Central memory CD8-positive, alpha-beta T cell (primary cell): ENCODE measurements around the gene FHOD3.
"Not testable (repeated sequence)": the region's sequence is repeated elsewhere in the genome, so short reads cannot be mapped to it uniquely, and the experiment has no call there.

Experiments used
- ATAC-seq: fragments of 150-1000 bp; cut with Tn5 transposase; replicated peaks from 2 replicates; pipeline ENCODE4 v1.10.0; 2022; ENCODE audit warnings: mild to moderate bottlenecking, moderate FRiP score, moderate number of reproducible peaks; ENCODE audit not compliant: poor library complexity, severe bottlenecking; ENCODE audit errors: extremely low read depth
- DNase-seq, 2 donors: peaks; one replicate each; pipeline ENCODE4 v3.0.0; 2021; ENCODE audit warnings: low spot score in 2 of 2
- H3K27ac Mint-ChIP-seq: one replicate; pipeline ENCODE4 v1.8.0; 2022; ENCODE audit warnings: low read depth, mild to moderate bottlenecking, moderate library complexity, mixed read lengths
- H3K27me3 Mint-ChIP-seq: one replicate; pipeline ENCODE4 v1.8.0; 2022; ENCODE audit warnings: mixed read lengths
- H3K36me3 Mint-ChIP-seq: one replicate; pipeline ENCODE4 v1.8.0; 2022; ENCODE audit warnings: mild to moderate bottlenecking, moderate library complexity, mixed read lengths; ENCODE audit not compliant: insufficient read depth
- H3K4me1 Mint-ChIP-seq: one replicate; pipeline ENCODE4 v1.8.0; 2022; ENCODE audit warnings: mixed read lengths
- H3K4me3 Mint-ChIP-seq: one replicate; pipeline ENCODE4 v1.8.0; 2022; ENCODE audit warnings: mild to moderate bottlenecking, moderate library complexity, mixed read lengths
- H3K9me3 Mint-ChIP-seq: one replicate; pipeline ENCODE4 v1.8.0; 2022; ENCODE audit warnings: mixed read lengths

The FHOD3 gene

DNA sequence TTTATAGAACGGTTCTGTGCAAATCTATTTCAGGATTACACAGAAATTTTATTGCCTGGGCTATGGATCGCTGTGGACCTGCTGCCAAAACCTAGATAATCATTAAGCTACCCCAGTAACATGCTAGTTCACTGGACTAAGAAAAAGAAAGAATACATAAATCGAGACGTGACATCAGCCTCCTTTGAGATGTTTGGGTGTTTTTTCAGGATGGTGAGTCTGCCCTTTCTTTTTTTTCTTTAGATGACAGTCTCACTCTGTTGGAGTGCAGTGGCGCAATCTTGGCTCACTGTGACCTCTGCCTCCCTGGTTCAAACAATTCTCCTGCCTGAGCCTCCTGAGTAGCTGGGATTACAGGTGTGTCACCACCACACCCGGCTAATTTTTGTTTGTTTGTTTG, 52.0 kb downstream of the FHOD3 start:
- H3K36me3 Mint-ChIP-seq, result peaks cover 2% of the 10 kb centered on the region
- H3K27ac Mint-ChIP-seq, result no peak overlapping the region
- no peak overlapping the region for H3K4me3 Mint-ChIP-seq
- DNase-seq (no peak), ATAC-seq (no peak)
- H3K4me1 Mint-ChIP-seq, result no peaks in the 10 kb centered on the region
- no peaks in the 10 kb centered on the region for H3K9me3 Mint-ChIP-seq
- H3K27me3 Mint-ChIP-seq, result peaks cover 53% of the 10 kb centered on the region

DNA sequence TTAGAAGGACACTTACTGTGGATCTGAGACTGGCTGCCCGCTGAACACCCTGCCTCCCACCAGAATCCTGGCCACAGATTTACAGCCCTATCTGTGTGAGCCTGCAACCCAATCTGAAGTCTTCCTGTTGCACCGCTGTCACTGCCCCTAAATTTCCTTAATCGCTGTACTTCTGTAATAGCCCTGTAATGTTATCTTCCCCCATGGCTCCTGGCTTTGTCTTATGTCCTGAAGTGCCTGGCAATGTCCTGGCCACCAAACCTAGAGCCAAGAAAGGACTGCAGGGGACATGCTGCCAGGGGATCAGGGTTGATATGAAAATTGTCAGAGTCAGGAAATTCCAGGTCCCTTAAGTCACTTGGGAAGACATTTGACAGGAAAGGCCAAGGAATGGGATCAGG, 52.7 kb downstream of the FHOD3 start:
- H3K27me3 Mint-ChIP-seq, result peaks cover 53% of the 10 kb centered on the region
- no peak overlapping the region for H3K4me3 Mint-ChIP-seq
- no peak for DNase-seq
- H3K36me3 Mint-ChIP-seq, result peaks cover 2% of the 10 kb centered on the region
- ATAC-seq, result no peak
- no peak overlapping the region for H3K27ac Mint-ChIP-seq
- H3K9me3 Mint-ChIP-seq, result no peaks in the 10 kb centered on the region
- no peaks in the 10 kb centered on the region for H3K4me1 Mint-ChIP-seq

DNA sequence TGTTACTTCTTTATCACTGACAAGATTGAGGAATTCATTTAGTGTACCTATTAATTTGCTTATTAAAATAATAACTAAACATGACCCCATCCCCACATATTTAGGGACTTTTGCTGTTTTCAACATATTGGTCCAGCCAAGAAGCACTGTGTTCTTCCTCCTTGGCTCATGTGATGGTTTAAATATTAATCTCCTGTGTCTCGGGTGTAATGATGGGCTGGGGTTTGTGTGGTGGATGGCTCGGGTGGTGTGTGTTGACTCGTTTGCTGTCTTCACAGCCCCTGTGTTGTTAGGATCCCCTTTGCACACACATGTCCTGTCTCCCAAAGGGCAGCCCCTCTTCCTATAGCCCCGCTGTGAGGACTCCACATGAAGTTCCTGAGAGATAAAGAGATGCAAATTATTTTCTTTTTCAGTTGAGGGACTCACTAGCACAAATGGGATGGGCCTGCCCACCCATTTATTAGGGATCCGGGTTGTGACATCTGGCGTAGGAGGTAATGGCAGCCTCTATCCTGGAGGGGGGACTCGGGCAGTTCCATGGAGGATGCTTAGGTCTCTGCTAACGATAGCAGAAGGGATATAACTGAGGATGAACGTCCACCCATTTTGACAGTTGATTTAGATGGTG, 53.4 kb downstream of the FHOD3 start:
- H3K27me3 Mint-ChIP-seq, result peaks cover 53% of the 10 kb centered on the region
- no peaks in the 10 kb centered on the region for H3K4me1 Mint-ChIP-seq
- no peak overlapping the region for H3K4me3 Mint-ChIP-seq
- ATAC-seq (no peak), DNase-seq (no peak)
- H3K27ac Mint-ChIP-seq, result no peak overlapping the region
- peaks cover 2% of the 10 kb centered on the region for H3K36me3 Mint-ChIP-seq
- H3K9me3 Mint-ChIP-seq, result no peaks in the 10 kb centered on the region

DNA sequence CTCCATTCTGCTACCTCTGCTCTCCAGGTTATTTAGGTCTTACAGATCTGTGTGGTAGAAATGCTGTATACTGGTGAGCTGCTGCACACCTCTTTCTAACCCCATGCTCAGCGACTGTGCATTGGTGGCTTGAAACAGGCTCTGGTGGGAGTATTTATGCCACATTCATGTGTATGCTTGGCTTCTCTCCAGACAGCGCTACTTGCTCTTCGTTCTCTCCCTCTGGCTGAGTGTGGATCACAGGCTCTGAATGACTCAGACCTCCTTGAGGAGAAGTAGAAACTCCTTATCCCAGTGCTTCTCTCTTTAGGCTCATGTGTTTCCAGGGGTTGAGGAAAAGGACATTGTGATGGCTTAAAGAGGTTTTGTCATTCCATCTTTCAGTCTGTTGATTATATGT, 54.9 kb downstream of the FHOD3 start:
- Mint-ChIP-seq H3K4me1 (no peaks in the 10 kb centered on the region), H3K27ac (no peak overlapping the region), H3K9me3 (no peaks in the 10 kb centered on the region), H3K36me3 (peaks cover 2% of the 10 kb centered on the region), H3K4me3 (no peak overlapping the region), H3K27me3 (peaks cover 51% of the 10 kb centered on the region)
- DNase-seq, result no peak
- ATAC-seq, result no peak

DNA sequence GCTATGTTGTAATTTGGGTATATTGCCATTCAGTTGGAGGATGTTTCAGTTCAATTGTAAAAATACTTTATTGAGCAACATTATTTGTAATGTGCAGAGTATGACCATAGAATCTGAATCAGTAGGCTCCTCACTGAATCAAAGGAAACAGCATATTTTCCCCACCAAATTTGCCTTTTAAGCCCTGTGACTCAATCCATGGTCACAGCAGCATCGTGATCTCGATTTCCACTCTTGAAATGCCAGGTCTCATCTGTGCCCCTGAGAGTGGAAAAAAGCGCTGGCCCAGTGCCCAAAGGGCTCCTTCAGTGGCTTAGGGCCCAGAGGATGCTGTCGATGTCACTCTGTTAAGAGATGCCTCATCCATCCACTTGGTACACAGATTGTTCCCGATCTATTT, 57.5 kb downstream of the FHOD3 start:
- peaks cover 63% of the 10 kb centered on the region for H3K27me3 Mint-ChIP-seq
- no peaks in the 10 kb centered on the region for H3K4me1 Mint-ChIP-seq
- no peaks in the 10 kb centered on the region for H3K36me3 Mint-ChIP-seq
- H3K4me3 Mint-ChIP-seq, result no peak overlapping the region
- ATAC-seq, result no peak
- no peak for DNase-seq
- H3K9me3 Mint-ChIP-seq, result no peaks in the 10 kb centered on the region
- H3K27ac Mint-ChIP-seq, result no peak overlapping the region

DNA sequence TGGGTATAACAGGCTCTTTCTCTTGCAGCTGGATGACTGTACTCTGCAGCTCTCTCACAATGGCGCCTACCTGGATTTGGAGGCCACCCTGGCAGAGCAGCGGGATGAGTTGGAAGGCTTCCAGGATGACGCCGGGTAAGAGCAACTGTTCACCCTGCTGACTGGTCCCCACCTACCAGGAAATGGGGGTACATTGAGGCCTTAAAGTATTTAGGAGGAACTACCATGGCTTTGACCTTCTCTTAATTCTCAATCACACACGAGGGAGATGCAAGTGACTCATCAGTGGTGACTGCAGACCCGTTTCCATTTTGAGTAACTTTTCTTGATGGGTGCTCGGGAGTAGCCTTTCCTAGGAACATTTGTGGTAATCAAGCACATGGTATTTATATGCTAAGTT, 58.0 kb downstream of the FHOD3 start:
- H3K27me3 Mint-ChIP-seq, result peaks cover 63% of the 10 kb centered on the region
- no peaks in the 10 kb centered on the region for H3K9me3 Mint-ChIP-seq
- DNase-seq (no peak), ATAC-seq (no peak)
- H3K36me3 Mint-ChIP-seq, result no peaks in the 10 kb centered on the region
- H3K4me3 Mint-ChIP-seq, result no peak overlapping the region
- no peak overlapping the region for H3K27ac Mint-ChIP-seq
- no peaks in the 10 kb centered on the region for H3K4me1 Mint-ChIP-seq

DNA sequence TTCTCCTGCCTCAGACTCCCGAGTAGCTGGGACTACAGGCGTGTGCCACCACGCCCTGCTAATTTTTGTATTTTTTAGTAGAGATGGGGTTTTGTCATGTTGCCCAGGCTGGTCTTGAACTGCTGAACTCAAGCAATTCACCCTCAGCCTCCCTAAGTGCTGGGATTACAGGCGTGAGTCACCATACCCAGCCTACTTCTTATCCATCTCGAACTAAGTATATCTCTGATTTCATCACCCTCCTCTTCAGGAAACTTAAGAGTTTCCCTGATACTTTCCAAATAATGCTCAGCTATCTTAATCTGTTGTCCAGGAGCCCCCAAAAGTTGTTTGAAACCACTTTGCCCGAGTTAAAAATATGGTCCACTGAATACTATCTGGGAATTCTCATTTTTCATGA, 59.2 kb downstream of the FHOD3 start:
- H3K4me3 Mint-ChIP-seq, H3K4me1 Mint-ChIP-seq, H3K36me3 Mint-ChIP-seq, ATAC-seq, DNase-seq, H3K9me3 Mint-ChIP-seq, H3K27ac Mint-ChIP-seq: not testable (repeated sequence)
- peaks cover 56% of the 10 kb centered on the region for H3K27me3 Mint-ChIP-seq

DNA sequence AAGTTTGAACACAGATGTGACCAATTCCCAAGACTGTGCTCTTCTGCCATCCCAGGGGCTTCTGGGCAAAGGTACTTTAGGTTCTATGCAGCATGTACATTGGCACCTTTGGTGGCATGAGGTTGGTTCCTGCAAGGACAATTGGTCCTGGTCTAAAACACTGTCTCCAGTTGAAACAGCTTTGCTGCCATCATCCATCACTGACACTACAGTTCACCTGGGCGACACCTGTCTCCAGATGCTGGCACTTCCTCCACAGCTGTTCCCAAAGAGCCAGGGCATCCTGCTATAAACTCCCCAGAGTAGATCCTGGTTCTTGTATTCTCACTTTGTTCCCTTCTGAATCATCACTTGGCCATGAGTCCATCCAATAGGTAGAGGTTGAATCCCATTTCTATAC, 60.6 kb downstream of the FHOD3 start:
- H3K4me3 Mint-ChIP-seq, result no peak overlapping the region
- H3K9me3 Mint-ChIP-seq, result no peaks in the 10 kb centered on the region
- ATAC-seq (no peak), DNase-seq (no peak)
- H3K27me3 Mint-ChIP-seq, result peaks cover 45% of the 10 kb centered on the region
- H3K36me3 Mint-ChIP-seq, result no peaks in the 10 kb centered on the region
- no peak overlapping the region for H3K27ac Mint-ChIP-seq
- no peaks in the 10 kb centered on the region for H3K4me1 Mint-ChIP-seq

DNA sequence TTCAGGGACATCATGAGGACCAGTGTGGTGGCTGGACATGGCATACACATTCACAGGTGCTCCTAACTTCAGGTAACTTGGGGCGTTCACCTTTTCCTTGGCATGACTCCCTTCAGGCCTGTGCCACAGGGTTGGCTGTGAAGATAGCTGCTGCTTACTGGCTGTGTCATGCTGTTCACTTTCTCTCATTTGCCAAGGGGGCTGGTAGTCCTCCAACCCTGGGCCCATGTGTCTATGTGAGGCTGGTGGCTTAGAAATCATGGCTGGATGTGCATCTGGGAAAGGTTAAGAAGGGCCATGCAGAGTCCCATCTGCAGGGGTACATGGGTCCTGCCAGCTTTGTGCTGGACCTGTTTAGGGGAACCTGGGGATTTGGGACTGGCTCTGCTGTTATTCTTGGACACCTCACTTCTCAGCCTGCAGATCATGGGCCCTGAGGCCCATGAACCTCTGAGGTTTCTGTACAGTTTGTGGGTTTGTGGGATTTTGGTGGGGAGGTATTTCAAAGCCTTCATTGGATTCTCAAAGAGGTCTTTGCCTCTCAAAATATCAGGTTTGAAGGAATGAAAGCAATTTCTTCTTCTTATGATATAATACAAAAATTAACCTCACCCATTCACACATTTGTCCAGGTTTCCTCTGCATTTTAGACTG, 62.9 kb downstream of the FHOD3 start:
- no peak for ATAC-seq
- Mint-ChIP-seq H3K27ac (no peak overlapping the region), H3K27me3 (peaks cover 60% of the 10 kb centered on the region), H3K4me3 (no peak overlapping the region), H3K4me1 (no peaks in the 10 kb centered on the region), H3K36me3 (no peaks in the 10 kb centered on the region), H3K9me3 (no peaks in the 10 kb centered on the region)
- DNase-seq, result no peak

DNA sequence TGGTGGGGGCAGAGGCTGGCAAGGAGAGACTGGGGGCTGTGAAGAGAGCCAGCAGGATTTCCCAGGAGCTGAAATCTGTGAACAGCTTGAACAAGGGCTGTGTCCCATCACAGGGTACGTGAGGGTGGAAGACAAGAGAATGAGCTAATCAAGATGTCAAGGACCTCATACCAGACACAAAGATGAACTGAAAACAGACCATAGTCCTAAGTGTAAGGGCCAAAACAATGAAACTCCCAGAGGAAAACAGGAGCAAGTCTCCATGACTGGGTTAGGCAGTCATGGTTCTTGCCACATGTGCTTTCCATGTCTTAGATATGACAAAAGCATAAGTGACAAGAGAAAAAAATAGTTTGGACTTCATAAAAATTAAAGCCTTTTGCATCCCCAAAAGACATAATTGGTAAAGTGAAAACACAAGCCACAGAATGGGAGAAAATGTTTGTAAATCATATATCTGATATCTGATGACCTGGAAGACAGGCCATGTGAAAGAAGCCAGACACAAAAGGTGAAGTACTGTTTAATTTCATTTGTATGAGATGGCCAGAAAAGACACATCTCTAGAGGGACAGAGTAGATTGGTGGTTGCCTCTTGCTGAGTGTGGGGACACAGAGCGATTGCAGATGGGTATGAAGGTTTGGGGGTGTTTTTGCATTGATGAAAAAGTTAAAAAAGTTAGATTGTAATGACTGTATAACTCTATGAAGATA, 67.6 kb downstream of the FHOD3 start:
- ATAC-seq (no peak), DNase-seq (no peak)
- no peaks in the 10 kb centered on the region for H3K9me3 Mint-ChIP-seq
- peaks cover 34% of the 10 kb centered on the region for H3K27me3 Mint-ChIP-seq
- H3K36me3 Mint-ChIP-seq, result no peaks in the 10 kb centered on the region
- H3K4me3 Mint-ChIP-seq, result no peak overlapping the region
- H3K27ac Mint-ChIP-seq, result no peak overlapping the region
- no peaks in the 10 kb centered on the region for H3K4me1 Mint-ChIP-seq

DNA sequence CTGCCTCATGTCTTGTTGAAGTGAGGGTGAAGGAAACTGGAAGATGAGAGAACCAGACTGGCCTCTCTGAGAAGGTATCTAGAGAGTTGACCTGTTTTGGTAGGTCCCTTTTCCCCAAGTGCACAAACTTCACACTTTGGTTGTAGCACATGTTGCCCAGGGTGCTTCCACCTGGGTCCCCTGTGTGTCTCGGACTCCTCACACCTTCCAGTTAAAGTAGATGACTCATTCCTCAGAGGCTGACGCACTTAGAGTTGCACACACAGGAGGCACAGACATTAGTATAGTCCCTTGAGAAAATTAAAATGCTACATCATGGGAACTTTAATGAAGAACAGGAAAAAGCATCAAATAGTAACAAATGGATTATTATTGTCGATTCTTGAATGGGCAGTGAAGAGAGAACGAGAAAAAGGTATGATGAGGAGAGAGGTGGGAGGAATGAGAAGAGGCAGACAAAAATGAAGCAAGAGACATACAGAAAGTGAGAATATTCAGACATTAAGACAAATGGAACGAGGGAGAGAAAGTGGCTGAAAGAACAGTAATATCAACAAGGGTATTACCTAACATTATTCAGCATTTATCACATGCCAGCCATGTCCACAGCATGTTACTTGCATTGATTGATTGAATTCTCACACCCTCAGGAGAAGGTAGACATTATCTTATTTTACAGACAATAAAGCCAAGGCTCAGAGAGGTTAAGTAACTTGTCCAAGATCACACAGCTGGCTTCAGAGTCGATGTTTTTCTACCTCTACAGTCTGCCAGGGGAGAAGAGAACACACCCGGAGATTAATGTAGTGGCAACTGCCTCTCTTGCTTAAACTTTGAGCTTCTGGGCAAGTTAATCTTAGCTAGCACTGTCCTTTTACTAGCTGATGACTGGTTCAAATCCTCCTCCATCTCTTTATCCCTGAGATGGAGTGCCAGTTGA, 68.6 kb downstream of the FHOD3 start:
- ATAC-seq (no peak), DNase-seq (no peak)
- Mint-ChIP-seq H3K4me1 (no peaks in the 10 kb centered on the region), H3K9me3 (no peaks in the 10 kb centered on the region), H3K27me3 (peaks cover 32% of the 10 kb centered on the region), H3K36me3 (no peaks in the 10 kb centered on the region), H3K4me3 (no peak overlapping the region), H3K27ac (no peak overlapping the region)

DNA sequence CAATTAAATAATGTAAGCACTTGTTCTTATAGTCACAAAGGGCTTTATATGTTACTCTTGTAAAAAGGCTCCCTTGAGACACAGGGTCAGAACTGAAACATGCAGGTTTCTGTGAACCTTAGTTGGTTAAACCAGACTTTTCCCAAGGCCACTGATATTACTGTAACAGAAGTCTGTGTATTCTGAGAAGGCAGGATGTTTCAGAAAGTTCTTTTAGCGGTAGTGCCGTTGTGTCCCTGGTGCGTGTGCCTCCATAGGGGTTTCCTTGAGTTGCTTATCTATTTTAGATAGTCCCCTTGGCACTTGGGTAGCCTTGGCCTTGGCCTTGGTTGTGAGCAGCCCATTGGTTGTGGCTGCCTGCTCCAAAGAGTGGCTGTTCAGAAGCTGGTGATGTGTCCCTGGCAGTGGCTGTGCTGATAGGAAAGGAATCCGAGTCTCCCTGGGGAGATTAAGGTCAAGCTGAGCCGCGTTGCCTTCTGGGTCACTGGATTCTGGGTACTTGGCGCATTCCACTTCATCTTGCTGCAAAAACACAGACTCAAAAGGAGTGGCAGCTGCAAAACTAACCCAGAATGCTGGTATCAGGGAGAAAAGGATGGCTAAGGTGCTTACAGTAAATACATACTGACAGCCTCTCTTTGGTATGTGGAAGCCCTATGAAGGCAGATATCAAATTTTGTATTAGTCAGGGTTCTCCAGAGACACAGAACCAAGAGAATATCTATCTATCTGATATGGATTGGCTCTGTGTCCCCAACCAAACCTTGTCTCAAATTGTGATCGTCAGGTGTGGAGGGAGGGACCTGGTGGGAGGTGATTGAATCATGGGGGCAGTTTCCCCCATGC, 69.7 kb downstream of the FHOD3 start:
- Mint-ChIP-seq H3K4me1 (no peaks in the 10 kb centered on the region), H3K27ac (no peak overlapping the region), H3K9me3 (no peaks in the 10 kb centered on the region), H3K27me3 (peaks cover 43% of the 10 kb centered on the region), H3K36me3 (no peaks in the 10 kb centered on the region), H3K4me3 (no peak overlapping the region)
- no peak for ATAC-seq
- no peak for DNase-seq
